K562 (cell line): ENCODE measurements around the gene MYO15B. TPM values are rescaled to one million over a fixed set of nuclear protein-coding genes. Genes with fewer than 3 reads are reported as not detected.

Source experiments
- ESRRA ChIP-seq: fragments of 450-650 bp; IDR thresholded peaks from 2 replicates; pipeline ENCODE4 v1.6.1; 2014; ENCODE audit warnings: low read depth, mild to moderate bottlenecking, moderate library complexity, borderline replicate concordance
- FOXA3 ChIP-seq, 2 experiments: fragments of 450-650 bp in 1 of 2; sonication (generic) in 1 of 2; formaldehyde crosslinking; IDR thresholded peaks in 1 of 2; conservative IDR thresholded peaks in 1 of 2; 2 replicates each; pipeline versions ENCODE4 v1.4.0 to v1.8.0; 2020 to 2022; ENCODE audit warnings: mild to moderate bottlenecking in 2 of 2, missing genetic modification reagents in 1 of 2
- FOXK1 ChIP-seq: sonication (generic); formaldehyde crosslinking; IDR thresholded peaks from 2 replicates; pipeline ENCODE4 v1.8.0; 2022; ENCODE audit warnings: missing genetic modification reagents, mild to moderate bottlenecking, borderline replicate concordance
- HEY1 ChIP-seq: fragments of 250-450 bp; sonication (Bioruptor Pico); IDR thresholded peaks from 2 replicates; pipeline ENCODE4 v1.5.0; 2020; ENCODE audit warnings: mild to moderate bottlenecking, moderate library complexity, borderline replicate concordance
- HNRNPLL ChIP-seq: fragments of 200-400 bp; formaldehyde crosslinking; IDR thresholded peaks from 2 replicates; pipeline ENCODE4 v1.6.1; 2017; ENCODE audit warnings: low read length, low read depth, mild to moderate bottlenecking; ENCODE audit not compliant: poor library complexity, severe bottlenecking
- IRF9 ChIP-seq: fragments of 450-650 bp; IDR thresholded peaks from 2 replicates; pipeline ENCODE4 v1.6.1; 2016; ENCODE audit warnings: missing biosample characterization, missing genetic modification characterization
- JUND ChIP-seq, 2 experiments: IDR thresholded peaks; 2 replicates in 1 of 2; 3 replicates in 1 of 2; pipeline ENCODE4 v1.6.1; 2011; ENCODE audit warnings: borderline replicate concordance in 2 of 2, low read depth in 2 of 2, low read length in 2 of 2, improper control_type of control experiment in 1 of 2, missing biosample characterization in 1 of 2, missing genetic modification characterization in 1 of 2, missing genetic modification reagents in 1 of 2
- RAD21 ChIP-seq, 2 experiments: fragments of 250-450 bp in 1 of 2; fragments of 450-650 bp in 1 of 2; sonication (Bioruptor Pico) in 1 of 2; formaldehyde crosslinking in 1 of 2; IDR thresholded peaks in 1 of 2; conservative IDR thresholded peaks in 1 of 2; 2 replicates each; pipeline versions ENCODE4 v1.4.0 to v1.8.0; 2020 to 2022; ENCODE audit warnings: mild to moderate bottlenecking in 2 of 2, moderate library complexity in 1 of 2
- RFX5 ChIP-seq: IDR thresholded peaks from 2 replicates; pipeline ENCODE4 v1.6.1; 2011; ENCODE audit warnings: low read depth, mild to moderate bottlenecking, improper control_type of control experiment, low read length
- SP2 ChIP-seq: IDR thresholded peaks from 2 replicates; pipeline ENCODE4 v1.6.1; 2011; ENCODE audit warnings: mild to moderate bottlenecking, low read depth, low read length, moderate library complexity; ENCODE audit not compliant: poor library complexity, severe bottlenecking; ENCODE audit errors: extremely low read depth
- TFAM ChIP-seq: fragments of 250-450 bp; sonication (Bioruptor Pico); conservative IDR thresholded peaks from 2 replicates; pipeline ENCODE4 v1.5.0; 2021; ENCODE audit warnings: mild to moderate bottlenecking, moderate library complexity
- VEZF1 ChIP-seq: fragments of 200-800 bp; sonication (Bioruptor generic); IDR thresholded peaks from 2 replicates; pipeline ENCODE4 v1.6.1; 2017; ENCODE audit warnings: missing genetic modification characterization, missing compliant biosample characterization
- ZBED1 ChIP-seq: IDR thresholded peaks from 2 replicates; pipeline ENCODE4 v1.6.1; 2014
- ZNF124 ChIP-seq: sonication (generic); formaldehyde crosslinking; IDR thresholded peaks from 2 replicates; pipeline ENCODE4 v1.8.1; 2022; ENCODE audit warnings: missing genetic modification reagents
- ZNF436 ChIP-seq: fragments of 250-450, 450-650 bp; sonication (Bioruptor Pico); formaldehyde crosslinking; IDR thresholded peaks from 2 replicates; pipeline ENCODE4 v1.7.0; 2020; ENCODE audit warnings: mild to moderate bottlenecking
- ZNF551 ChIP-seq: fragments of 250-450 bp; sonication (Bioruptor Pico); IDR thresholded peaks from 2 replicates; pipeline ENCODE4 v1.5.0; 2021; ENCODE audit warnings: mild to moderate bottlenecking, moderate library complexity
- ZNF57 ChIP-seq: fragments of 450-650 bp; formaldehyde crosslinking; IDR thresholded peaks from 2 replicates; pipeline ENCODE4 v1.4.0; 2020; ENCODE audit warnings: mild to moderate bottlenecking, moderate library complexity
- polyA plus RNA-seq, 8 experiments: library from polyadenylated mRNA; depleted of rRNA in 4 of 8; stranded (reverse) in 5 of 8; unstranded in 3 of 8; fragments of >200 nt; fragmentation: Nextera tagmentation in 2 of 8; fragmentation: Illumina TruSeq in 1 of 8; extraction: Ambion mirVana in 2 of 8; extraction: Trizol in 1 of 8; gene quantifications; 2 replicates each; pipeline versions ENCODE4 v1.2.1 to v1.2.3, GENCODE V29; 2011 to 2014; ENCODE audit warnings: inconsistent platforms in 1 of 8, missing spikeins in 1 of 8
- total RNA-seq, 7 experiments: library from RNA; depleted of rRNA in 6 of 7; stranded (reverse); fragments of >200 nt in 6 of 7; fragmentation: Illumina TruSeq in 2 of 7; extraction: Trizol in 2 of 7; gene quantifications; 2 replicates each; pipeline versions ENCODE4 v1.2.1 to v1.2.3, GENCODE V29; 2011 to 2021; ENCODE audit warnings: low replicate concordance in 1 of 7

The MYO15B gene
- total and polyA plus RNA-seq, 9 of the 15 experiments (the other 6 are each of a cell fraction or from before 2014, with no cell fraction given) = 0.05 to 3.1 (median 0.83) TPM; not detected in 2

- no peak for TF ChIP-seq ZNF436 (CRISPR knock-in tag)
- no peak for TF ChIP-seq VEZF1 (CRISPR knock-in tag)
- no peak for TF ChIP-seq IRF9
- no peak for TF ChIP-seq RFX5
- TF ChIP-seq HEY1 (CRISPR knock-in tag) = no peak
- 0 out of 2 replicates have a peak, but pooled peaks have one; percentile 35 for TF ChIP-seq FOXK1
- TF ChIP-seq JUND (IDR thresholded peaks at IDR 0.05; ENCODE audit: borderline replicate concordance, low read depth, low read length) = peak; percentile 43; the same call in 1 of the 2 replicates
- no peak; the same call in 2 of the 3 replicates for TF ChIP-seq JUND (tag; IDR thresholded peaks at IDR 0.05; ENCODE audit: borderline replicate concordance, low read depth, low read length)
- no peak for TF ChIP-seq ZNF551 (CRISPR knock-in tag)
- TF ChIP-seq HNRNPLL = no peak
- no peak for TF ChIP-seq ZNF124 (CRISPR knock-in tag)
- 0 out of 2 replicates have a peak, but pooled peaks have one; percentile 27 for TF ChIP-seq ZBED1
- TF ChIP-seq ESRRA = peak; percentile 77
- no peak for TF ChIP-seq SP2
- TF ChIP-seq FOXA3 (CRISPR knock-in tag; conservative IDR thresholded peaks at IDR 0.05 in 1 of 2, IDR thresholded peaks at IDR 0.05 in 1 of 2) = no peak
- TF ChIP-seq RAD21 (CRISPR knock-in tag; conservative IDR thresholded peaks at IDR 0.05 in 1 of 2, IDR thresholded peaks at IDR 0.05 in 1 of 2) = peak in 1 of 2 experiments; percentile 41; a peak in 2 of 4 replicates
- no peak for TF ChIP-seq ZNF57
- TF ChIP-seq TFAM (CRISPR knock-in tag) = no peak
Measured at GRCh38 chr17:75633486-75634375, 46.1 kb downstream of the MYO15B start (continued).
